ENCODE measurements around the gene KCNJ14. TPM values are rescaled to one million over a fixed set of nuclear protein-coding genes. Genes with fewer than 3 reads are reported as not detected.

The KCNJ14 gene
- polyA plus RNA-seq, 3 donors = 0.09 to 0.56 TPM; not detected in 1

DNA sequence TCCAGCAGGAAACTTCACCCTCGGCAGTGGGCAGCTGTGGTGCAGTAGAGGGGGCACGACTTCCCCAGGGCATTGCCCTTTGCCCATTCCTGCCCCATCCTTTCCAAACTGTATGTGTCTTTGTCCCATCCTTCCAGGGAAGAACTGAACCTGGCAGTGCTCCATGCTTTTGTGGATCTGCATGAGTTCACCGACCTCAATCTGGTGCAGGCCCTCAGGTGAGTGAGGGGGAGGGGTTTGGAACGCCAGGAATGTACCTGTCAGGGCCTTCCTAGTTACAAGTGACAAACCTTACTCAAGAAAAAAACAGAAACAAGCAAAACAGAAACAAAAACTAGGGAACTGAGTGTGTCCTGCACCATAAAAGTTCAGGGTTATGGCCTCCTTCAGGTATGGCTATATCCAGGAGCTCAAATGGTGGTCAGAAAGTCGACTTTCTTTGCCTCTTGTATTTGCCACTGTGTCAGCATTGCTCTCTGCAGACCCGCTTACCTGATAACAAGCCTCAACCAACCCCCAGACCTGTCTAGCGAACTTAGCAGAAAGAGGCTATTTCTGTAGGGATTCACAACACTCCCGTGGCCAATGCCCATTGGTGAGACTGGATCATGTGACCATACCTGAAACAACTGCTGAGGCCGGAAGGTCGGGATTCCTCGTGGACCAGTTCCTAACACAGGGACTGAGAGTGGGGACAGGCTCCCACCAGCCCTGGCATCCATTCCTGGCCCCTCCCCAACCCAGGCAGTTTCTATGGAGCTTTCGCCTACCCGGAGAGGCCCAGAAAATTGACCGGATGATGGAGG is 18.0 kb downstream of the KCNJ14 start:
- no peak overlapping the region for H3K27ac ChIP-seq (ENCODE audit: low read depth in 1 of 2, low read length in 2 of 2)
- H3K27ac Mint-ChIP-seq = no peak overlapping the region
- DNase-seq = no peak

DNA sequence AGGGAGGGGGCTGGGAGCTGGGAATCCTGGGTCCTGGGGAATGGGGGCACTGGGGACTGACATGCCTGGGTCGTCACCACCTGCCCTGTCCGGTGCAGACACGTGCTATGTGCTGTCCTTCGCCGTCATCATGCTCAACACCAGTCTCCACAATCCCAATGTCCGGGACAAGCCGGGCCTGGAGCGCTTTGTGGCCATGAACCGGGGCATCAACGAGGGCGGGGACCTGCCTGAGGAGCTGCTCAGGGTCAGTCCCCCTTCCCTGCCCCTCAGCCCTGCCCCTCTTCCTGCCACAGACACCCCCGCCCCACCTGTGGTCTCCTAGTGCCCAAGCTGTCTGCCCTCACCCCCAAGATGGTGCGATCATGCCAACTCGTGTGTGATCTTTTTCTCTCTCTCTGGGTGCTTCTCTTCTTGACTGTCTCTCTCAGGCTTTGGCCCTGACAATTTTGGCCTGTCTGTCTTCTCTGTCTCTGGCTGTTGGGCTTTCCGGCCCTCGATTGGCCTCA is 18.8 kb downstream of the KCNJ14 start:
- Histone ChIP-seq H3K4me3 (replicated peaks in 1 of 3; ENCODE audit: low read depth in 2 of 3, low read length in 3 of 3) (no peak overlapping the region), H3K9ac (ENCODE audit: insufficient read depth, low read length, poor library complexity, severe bottlenecking) (no peak overlapping the region), H3K9me3 (replicated peaks in 1 of 2; ENCODE audit: control insufficient read depth in 1 of 2, insufficient read depth in 1 of 2, low read length in 2 of 2) (no peaks in the 10 kb centered on the region), H2AFZ (ENCODE audit: insufficient read depth, low read depth, low read length, poor library complexity, severe bottlenecking) (no peak overlapping the region), H3K36me3 (replicated peaks in 1 of 2; ENCODE audit: control insufficient read depth in 1 of 2, insufficient read depth in 2 of 2, low read length in 2 of 2) (peaks cover 80 to 84% of the 10 kb centered on the region in 2 donors), H3K79me2 (ENCODE audit: insufficient read depth, low read length) (peaks cover 25% of the 10 kb centered on the region), H3K27ac (ENCODE audit: low read depth in 1 of 2, low read length in 2 of 2) (no peak overlapping the region), H3K4me1 (ENCODE audit: control insufficient read depth in 1 of 2, insufficient read depth in 2 of 2, low read length in 2 of 2) (peaks cover 6 to 11% of the 10 kb centered on the region in 2 donors), H3K27me3 (ENCODE audit: control insufficient read depth in 2 of 2, insufficient read depth in 2 of 2, low read length in 2 of 2) (no peaks in the 10 kb centered on the region), H3K4me2 (replicated peaks; ENCODE audit: extremely low read depth, low read length, poor library complexity, severe bottlenecking) (no peak overlapping the region), H4K20me1 (ENCODE audit: insufficient read depth, low read length) (peaks cover 54% of the 10 kb centered on the region)
- Mint-ChIP-seq H3K9me3 (no peaks in the 10 kb centered on the region), H3K27ac (peak overlapping the region in 2 of 7 donors; percentile 10 to 18), H3K4me1 (peaks cover 11% of the 10 kb centered on the region), H3K27me3 (ENCODE audit: low read depth in 3 of 3) (peaks cover 0 to 3% (median 1%) of the 10 kb centered on the region in 3 donors), H3K36me3 (peaks cover 61 to 87% of the 10 kb centered on the region in 2 donors), H3K4me3 (no peak overlapping the region)
- 93% methylated on average over 13 of the region's 16 CpGs for WGBS (ENCODE audit: insufficient coverage)
- TF ChIP-seq, protein P1, sequence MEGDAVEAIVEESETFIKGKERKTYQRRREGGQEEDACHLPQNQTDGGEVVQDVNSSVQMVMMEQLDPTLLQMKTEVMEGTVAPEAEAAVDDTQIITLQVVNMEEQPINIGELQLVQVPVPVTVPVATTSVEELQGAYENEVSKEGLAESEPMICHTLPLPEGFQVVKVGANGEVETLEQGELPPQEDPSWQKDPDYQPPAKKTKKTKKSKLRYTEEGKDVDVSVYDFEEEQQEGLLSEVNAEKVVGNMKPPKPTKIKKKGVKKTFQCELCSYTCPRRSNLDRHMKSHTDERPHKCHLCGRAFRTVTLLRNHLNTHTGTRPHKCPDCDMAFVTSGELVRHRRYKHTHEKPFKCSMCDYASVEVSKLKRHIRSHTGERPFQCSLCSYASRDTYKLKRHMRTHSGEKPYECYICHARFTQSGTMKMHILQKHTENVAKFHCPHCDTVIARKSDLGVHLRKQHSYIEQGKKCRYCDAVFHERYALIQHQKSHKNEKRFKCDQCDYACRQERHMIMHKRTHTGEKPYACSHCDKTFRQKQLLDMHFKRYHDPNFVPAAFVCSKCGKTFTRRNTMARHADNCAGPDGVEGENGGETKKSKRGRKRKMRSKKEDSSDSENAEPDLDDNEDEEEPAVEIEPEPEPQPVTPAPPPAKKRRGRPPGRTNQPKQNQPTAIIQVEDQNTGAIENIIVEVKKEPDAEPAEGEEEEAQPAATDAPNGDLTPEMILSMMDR (IDR thresholded peaks at IDR 0.05) = no peak
- no peak for DNase-seq
- intact Hi-C loops (cut with micrococcal nuclease) = no loop called here

More for the DNA sequence above, 18.0 kb downstream of the KCNJ14 start:
- no peak overlapping the region for H2AFZ ChIP-seq (ENCODE audit: insufficient read depth, low read depth, low read length, poor library complexity, severe bottlenecking)
- H3K36me3 Mint-ChIP-seq = peaks cover 59 to 82% of the 10 kb centered on the region in 2 donors
- TF ChIP-seq, protein P1 (IDR thresholded peaks at IDR 0.05) = no peak
- H3K9ac ChIP-seq (ENCODE audit: insufficient read depth, low read length, poor library complexity, severe bottlenecking) = no peak overlapping the region
- intact Hi-C loops (cut with micrococcal nuclease) = no loop called here
- peaks cover 0 to 3% (median 1%) of the 10 kb centered on the region in 3 donors for H3K27me3 Mint-ChIP-seq (ENCODE audit: low read depth in 3 of 3)
- peaks cover 14% of the 10 kb centered on the region for H3K4me1 Mint-ChIP-seq
- H3K9me3 ChIP-seq (replicated peaks in 1 of 2; ENCODE audit: control insufficient read depth in 1 of 2, insufficient read depth in 1 of 2, low read length in 2 of 2) = no peaks in the 10 kb centered on the region
- WGBS (ENCODE audit: insufficient coverage) = 100% methylated on average over 10 of the region's 14 CpGs
- H3K9me3 Mint-ChIP-seq = no peaks in the 10 kb centered on the region
- H3K4me3 Mint-ChIP-seq = no peak overlapping the region
- no peaks in the 10 kb centered on the region for H3K27me3 ChIP-seq (ENCODE audit: control insufficient read depth in 2 of 2, insufficient read depth in 2 of 2, low read length in 2 of 2)
- peaks cover 76 to 82% of the 10 kb centered on the region in 2 donors for H3K36me3 ChIP-seq (replicated peaks in 1 of 2; ENCODE audit: control insufficient read depth in 1 of 2, insufficient read depth in 2 of 2, low read length in 2 of 2)
- peaks cover 54% of the 10 kb centered on the region for H4K20me1 ChIP-seq (ENCODE audit: insufficient read depth, low read length)
- no peak overlapping the region for H3K4me2 ChIP-seq (replicated peaks; ENCODE audit: extremely low read depth, low read length, poor library complexity, severe bottlenecking)
- peaks cover 25% of the 10 kb centered on the region for H3K79me2 ChIP-seq (ENCODE audit: insufficient read depth, low read length)
- no peak overlapping the region for H3K4me3 ChIP-seq (replicated peaks in 1 of 3; ENCODE audit: low read depth in 2 of 3, low read length in 3 of 3)
- peaks cover 8 to 14% of the 10 kb centered on the region in 2 donors for H3K4me1 ChIP-seq (ENCODE audit: control insufficient read depth in 1 of 2, insufficient read depth in 2 of 2, low read length in 2 of 2)
